Ramos (cell line): ENCODE data around the gene MFSD2B.
"Not testable (repeated sequence)": the region's sequence is repeated elsewhere in the genome, so short reads cannot be mapped to it uniquely, and the experiment has no call there.

Experiments
- in situ Hi-C: fragments of 300-500 bp; cut with MboI; formaldehyde crosslinking; loops from one replicate; pipeline ENCODE4 v1.14.3; 2022; ENCODE audit warnings: low sequenced_read_pairs; ENCODE audit not compliant: unreplicated experiment

MFSD2B gene, protein sequence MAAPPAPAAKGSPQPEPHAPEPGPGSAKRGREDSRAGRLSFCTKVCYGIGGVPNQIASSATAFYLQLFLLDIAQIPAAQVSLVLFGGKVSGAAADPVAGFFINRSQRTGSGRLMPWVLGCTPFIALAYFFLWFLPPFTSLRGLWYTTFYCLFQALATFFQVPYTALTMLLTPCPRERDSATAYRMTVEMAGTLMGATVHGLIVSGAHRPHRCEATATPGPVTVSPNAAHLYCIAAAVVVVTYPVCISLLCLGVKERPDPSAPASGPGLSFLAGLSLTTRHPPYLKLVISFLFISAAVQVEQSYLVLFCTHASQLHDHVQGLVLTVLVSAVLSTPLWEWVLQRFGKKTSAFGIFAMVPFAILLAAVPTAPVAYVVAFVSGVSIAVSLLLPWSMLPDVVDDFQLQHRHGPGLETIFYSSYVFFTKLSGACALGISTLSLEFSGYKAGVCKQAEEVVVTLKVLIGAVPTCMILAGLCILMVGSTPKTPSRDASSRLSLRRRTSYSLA

DNA sequence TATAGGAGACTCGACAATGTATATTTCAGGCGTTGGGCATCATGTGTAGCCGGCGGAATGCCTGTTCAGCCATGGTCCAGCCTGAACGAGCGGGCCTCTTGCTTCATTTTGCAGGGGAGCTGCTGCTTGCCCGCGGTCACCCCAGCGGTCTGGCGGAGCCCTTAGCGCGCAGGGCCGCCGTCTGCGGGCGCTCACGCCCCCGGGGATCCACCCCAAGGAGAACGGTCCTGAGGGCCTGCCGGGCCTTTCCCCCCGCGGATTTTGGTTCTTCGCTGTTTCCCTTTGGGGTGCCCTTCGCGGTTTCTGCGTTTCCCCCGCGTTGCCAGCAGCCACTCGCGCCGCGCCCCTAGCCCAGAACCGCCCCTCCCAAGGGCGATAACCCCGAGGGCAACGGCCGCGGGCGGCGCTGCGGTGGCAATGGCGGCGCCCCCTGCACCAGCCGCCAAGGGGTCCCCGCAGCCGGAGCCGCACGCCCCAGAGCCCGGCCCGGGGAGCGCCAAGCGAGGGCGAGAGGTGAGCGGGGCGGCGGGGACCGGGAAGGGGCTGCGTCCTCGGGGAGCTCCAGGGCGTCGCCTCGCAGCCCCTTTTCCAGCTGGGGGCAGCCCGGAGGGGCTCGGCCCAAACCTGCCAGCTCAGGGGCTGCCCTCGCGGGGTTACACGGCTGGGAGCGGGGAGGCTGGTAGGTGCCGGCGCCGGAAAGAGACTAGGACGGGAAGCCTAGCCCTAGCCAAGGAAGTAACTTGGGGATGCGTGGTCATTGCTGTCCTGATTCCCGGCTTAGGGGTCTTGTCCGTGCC is at the start of gene MFSD2B:
MFSD2B (plus strand) TSS at position 406 of the 797 bp plus-strand sequence; CDS start at position 418, 12 bp downstream.
- in situ Hi-C loops = no loop called here

DNA sequence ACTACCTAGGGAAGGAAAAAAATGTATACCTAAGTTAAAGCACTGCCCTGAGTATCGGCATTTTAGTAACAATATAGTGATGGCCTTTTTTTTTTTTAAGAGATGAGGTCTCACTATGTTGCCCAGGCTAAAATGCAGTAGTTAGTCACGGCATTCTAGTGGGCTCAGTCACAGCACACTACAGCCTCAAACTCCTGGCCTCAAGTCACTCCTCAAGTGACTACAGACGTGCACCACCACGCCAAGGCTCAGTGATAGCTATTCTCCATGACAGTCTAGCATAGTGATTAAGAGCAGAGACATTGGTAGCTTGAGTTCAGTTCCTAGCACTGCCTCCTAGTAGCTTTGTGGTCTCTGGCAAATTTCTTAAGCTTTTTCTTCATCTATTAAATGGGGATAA is 42.0 kb upstream of the MFSD2B start:
- in situ Hi-C loops = no loop called here

DNA sequence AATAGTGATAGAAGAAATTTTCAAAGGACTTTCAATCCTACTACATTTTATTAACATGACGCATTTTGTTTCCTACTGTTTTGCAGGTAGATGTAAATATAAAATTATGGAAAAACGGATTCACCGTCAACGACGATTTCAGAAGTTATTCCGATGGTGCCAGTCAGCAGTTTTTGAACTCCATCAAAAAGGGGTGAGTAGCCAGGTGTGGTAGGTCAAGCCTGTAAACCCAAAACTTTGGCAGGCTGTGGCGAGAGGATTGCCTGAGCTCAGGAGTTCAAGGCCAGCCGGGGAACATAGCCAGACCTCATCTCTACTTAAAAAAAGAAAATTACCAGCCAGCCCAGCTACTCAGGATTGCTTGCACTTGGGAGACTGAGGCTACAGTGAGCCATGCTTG is 33.0 kb upstream of the MFSD2B start:
- in situ Hi-C loops = no loop called here

DNA sequence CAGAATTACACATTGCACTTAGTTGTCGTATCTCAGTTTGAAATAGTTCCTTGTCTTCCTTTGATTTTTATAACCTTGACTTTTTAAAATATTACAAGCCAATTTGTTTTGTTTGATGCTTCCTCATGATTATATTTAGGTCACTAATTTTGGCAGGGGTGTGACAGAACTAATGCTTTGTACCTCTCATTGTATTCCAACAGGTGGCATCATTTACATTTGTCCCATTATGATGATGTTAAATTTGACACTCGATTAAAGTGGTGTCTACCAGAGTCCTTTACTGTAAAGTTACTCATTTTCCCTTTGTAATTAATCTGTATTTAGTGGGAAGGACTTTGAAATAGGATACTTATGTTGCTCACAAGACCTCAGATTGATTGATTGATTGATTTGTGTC is 21.5 kb upstream of the MFSD2B start:
- in situ Hi-C loops = no loop called here

DNA sequence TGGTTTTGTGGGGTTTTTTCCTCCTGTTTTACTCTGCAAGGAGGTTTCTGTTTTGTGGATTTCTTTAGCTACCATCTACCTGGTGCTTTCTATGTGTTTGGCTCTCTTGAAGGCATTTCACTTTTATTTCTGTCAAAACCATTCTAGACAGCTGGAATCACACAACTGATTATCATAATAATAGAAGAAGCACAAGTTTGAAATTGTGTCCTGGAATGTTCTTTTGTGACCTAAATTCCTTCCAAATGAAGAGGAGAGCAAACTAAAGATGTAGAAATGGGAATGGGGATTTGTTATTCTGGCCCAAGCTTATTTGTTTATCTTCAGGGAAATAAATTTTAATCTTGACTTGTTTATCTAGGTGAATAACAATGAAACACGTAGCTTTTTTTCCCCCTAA is 17.0 kb upstream of the MFSD2B start:
- in situ Hi-C loops = no loop called here

DNA sequence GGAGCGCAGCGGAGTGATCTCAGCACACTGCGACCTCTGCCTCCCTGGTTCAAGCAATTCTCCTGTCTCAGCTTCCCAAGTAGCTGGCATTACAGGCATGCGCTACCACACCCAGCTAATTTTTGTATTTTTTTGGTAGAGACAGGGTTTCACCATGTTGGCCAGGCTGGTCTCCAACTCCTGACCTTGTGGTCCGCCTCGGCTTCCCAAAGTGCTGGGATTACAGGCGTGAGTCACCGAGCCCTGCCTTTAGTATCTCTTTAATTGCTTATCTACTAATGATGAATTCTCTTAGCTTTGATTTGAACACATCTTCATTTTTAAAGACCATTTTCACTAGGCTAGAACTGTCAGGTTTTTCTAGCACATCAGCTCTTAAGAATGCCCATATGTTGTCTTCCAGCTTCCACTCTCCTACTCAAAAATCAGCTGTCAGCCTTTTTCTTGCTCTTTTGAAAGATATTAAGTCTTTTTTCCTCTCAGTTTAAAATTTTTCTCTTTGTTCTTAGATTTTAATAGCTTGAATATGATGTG is 16.1 kb upstream of the MFSD2B start:
- in situ Hi-C loops = no loop called here

DNA sequence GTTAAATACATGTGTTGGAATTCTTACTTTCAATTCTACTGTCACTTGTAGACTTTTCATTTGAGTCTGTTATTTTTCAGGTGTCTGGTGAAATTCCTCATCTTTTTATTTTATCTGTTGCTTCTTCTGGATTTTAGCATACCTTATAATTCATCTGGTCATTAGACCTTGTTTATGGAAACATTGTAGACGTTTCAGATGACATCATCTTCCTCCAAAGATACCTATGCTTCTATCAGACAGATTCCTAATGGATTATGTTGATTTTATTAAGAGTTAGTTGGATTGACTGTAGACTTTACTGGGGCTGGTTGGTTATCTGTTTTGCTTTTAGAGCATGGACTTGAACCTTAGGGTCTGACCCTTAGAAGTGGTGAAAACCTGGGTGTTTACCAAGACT is 15.3 kb upstream of the MFSD2B start:
- in situ Hi-C loops = no loop called here

DNA sequence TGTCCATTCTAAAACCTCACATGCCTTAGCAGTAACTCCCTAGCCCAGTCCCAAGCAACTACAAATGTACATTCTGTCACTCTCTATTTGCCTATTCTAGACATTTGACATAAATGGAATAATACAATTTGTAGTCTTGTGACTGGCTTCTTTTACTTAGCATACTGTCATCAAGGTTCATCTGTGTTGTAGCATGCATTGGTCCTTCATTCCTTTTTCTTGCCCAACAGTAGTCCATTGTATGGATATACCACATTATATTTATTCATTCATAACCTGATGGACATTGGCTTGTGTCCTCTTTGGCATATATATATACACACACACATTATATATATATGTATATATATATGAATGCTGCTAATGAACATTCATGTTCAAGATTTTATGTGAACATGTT is 2.2 kb upstream of the MFSD2B start:
- in situ Hi-C loops = no loop called here

DNA sequence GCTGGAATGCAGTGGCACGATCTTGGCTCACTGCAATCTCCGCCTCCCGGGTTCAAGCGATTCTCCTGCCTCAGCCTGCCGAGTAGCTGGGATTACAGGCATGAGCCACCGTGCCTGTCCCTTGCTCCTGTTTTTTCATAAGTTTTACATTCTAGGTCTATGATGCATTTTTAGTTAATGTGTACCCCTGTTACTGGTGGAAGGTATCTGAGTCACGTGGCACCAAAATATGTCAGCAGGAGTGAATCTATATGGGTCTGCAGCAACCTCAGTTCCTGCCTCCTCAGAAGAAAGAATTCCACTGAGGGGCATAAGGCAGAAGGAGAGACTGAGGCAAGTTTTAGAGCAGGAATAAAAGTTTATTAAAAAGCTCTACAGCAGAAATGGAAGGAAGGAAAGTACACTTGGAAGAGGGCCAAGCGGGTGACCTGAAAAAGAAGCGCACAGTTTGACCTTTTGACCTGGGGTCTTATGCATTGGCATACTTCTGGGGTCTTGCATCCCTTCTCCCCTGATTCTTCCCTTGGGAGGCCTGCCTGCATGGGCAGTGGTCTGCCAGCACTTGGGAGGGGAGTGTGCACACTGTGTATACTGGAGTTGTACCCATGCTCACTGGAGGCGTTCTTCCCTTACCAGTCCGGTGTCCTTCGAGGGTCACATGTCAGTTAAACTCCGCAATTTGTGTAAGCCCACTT is 1.1 kb upstream of the MFSD2B start:
- in situ Hi-C loops = no loop called here

DNA sequence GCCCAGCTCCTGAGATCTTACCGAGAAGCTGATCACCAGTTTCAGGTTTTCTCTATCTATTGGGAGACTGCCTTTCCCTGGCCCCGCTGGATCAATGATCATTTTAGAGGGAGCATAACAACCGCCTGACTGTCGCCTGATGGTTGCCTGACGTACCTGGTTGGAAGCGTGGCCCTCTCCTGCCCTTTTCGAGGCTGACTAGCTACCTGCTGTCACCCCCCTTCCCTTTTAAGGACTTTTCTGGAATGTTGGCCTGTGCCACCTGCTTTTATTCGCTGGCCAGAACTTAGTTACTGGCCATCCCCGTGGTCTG is 562 bp upstream of the MFSD2B start:
- in situ Hi-C loops = no loop called here

DNA sequence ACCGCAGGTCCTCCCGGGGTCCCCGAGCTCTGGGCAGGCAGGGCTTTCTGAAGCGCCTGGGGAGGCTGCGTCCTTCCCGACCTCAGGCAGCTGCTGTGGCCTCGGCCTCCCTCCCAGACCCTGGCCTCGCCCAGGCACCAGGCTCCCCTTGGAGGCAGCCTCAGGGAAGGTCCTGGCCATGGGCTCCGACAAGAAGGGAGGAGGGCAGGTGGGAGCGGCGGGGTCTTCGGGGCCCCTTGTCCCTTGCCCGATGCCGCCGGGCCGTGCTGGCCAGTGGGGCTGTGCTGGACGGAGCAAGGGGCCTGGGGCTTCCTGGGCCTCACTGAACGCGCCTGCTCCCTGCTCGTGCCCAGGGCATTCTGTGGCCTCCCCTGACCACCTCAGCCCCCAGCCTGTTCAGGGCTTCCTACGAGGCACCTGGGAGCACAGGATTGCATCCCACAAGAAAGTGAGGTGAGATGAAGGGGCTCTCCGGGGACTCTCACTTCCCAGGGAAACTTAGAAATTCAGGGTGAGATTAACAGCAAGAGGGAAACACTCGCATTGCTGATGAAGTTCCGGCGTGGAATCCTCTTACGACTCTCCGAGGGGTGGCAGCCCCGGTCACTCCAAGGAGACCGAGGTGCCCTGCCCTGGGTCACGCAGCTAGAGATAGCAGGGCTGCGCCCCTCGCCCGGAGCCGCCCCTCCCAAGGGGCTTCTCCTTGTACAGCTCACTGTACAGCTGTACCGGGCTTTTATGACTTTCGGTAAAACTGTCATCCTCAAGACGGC is 778 bp downstream of the MFSD2B start:
- in situ Hi-C loops = no loop called here

DNA sequence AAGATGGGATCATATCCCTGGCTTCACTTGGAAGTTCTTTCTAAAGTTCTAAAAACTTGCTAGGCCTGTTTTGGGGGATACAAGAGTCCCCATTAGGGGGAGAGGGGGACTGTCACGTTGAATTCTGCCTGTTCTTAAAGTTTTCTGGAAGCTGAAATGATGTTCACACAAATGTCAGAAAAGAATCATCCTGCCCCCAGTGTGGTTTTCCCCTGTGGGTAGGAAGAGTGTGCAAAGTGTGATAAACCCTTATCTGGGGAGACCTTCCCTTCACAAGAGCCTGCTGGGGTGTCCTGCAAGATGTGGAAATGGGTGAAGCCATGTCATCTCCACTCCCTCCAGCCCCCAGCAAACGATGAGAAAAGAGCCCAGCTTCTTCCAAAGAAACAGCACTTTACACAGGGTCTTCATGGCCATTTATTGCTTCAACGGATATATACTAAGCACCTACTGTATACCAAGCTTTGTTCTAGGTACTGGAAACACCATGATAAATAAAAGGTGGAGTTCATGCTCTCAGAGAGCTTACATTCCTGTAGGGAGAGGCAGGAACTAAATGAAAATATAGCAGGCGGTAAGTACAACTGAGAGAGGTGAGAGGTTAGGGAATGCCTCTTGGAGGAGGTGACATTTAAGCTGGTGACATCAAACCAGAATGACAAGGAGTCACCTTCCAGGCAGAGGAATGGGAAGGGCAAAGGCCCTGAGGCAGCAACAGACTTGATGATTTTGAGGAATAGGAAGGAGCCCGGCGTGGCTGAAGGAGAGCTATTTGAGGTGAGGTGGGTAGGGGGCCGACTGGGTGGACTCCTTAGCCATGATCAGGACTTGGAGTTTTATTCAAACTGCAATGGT is 1.6 kb downstream of the MFSD2B start:
- in situ Hi-C loops = no loop called here

DNA sequence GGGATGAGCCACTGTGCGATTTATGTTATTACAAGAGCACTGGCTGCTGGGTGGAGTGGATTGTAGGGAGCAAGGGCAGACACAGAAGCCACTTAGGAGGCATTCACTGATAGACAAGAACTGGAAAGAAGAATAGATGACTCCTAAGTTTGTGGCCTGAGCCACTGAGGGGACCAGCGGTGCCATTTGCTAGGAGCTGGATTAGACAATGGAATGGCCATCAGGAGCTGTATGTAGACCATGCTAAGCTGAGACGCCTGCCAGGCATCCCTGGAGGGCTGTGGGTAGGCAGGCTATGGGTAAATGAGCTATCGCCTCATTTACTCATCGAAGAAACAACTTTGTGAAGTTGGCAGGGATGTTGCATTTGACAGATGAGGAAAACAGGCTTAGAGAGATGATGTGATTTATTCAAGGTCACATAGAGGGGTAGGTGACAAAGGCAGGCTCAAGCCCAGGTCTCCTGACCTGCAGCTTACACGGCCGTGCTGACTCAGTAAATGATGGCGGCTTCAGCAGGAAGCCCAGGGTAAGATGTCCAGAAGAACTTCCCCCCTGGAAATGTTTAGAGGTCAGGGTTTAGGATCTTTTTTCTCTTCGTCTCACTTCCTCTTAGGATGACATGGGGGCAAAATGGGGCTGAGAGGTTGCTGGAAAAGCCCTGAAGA is 2.8 kb downstream of the MFSD2B start:
- in situ Hi-C loops = no loop called here

DNA sequence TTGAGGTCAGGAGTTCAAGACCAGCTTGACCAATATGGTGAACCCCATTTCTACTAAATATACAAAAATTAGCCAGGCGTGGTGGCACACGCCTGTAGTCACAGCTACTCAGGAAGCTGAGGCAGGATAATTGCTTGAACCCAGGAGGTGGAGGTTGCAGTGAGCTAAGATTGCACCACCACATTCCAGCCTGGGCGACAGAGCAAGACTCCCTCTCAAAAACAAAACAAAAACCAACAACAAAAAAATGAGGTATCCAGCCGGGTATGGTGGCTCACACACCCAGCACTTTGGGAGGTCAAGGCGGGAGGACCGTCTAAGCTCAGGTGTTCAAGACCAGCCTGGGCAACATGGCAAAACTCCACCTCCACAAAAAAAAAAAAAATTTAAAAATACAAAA is 5.0 kb downstream of the MFSD2B start:
- in situ Hi-C loops = not testable (repeated sequence)

DNA sequence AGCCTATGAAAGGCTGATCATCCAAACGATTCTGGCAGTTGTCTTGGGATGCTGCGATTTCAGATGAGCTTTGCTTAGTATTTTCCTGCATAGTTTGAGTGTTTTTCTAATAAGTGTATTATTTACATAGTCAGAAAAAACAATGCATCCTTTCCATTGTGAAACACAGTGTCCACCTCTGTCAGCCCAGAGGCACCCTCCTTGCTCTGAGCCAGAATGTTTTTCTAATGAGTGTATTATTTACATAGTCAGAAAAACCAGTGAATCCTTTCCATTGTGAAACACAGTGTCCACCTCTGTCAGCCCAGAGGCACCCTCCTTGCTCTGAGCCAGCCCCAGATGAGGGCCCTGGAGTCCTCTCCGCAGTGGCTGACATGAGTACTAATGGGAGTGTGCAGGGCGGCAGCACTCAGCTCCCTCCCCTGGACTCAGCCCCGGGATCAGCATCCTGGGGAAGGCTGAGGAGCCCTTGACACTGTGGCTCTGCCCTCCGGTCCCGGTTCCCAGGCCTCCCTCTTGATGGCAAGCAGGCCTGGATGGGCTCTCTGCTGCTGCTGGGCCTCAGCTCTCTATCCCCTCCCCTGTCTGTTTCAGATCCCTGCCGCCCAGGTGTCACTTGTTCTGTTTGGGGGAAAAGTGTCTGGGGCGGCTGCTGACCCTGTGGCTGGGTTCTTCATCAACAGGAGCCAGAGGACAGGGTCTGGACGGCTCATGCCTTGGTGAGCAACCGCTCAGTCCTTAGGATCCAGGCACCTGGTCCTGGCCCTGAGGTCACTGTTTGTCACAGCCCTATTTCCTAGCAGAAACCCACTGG is 5.9 kb downstream of the MFSD2B start:
- in situ Hi-C loops = no loop called here

DNA sequence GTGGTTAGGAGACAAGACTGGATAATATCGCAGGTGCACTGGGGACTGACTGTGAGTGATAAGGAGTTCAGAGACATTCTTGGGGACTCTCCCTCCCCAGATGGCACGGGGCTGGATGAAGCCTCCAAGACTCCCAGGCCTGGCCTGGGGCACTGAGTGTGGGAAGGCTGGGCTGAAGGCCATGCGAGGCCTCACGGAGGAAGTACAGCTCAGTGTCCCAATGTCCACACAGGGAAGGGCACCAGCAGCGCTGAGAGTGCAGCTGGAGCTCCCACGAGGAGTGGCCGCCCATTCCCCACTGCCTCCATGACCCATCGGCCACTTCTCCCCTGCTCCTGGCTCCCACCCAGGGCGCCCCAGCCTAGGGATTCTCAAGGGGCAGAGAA is 6.5 kb downstream of the MFSD2B start:
- in situ Hi-C loops = no loop called here

DNA sequence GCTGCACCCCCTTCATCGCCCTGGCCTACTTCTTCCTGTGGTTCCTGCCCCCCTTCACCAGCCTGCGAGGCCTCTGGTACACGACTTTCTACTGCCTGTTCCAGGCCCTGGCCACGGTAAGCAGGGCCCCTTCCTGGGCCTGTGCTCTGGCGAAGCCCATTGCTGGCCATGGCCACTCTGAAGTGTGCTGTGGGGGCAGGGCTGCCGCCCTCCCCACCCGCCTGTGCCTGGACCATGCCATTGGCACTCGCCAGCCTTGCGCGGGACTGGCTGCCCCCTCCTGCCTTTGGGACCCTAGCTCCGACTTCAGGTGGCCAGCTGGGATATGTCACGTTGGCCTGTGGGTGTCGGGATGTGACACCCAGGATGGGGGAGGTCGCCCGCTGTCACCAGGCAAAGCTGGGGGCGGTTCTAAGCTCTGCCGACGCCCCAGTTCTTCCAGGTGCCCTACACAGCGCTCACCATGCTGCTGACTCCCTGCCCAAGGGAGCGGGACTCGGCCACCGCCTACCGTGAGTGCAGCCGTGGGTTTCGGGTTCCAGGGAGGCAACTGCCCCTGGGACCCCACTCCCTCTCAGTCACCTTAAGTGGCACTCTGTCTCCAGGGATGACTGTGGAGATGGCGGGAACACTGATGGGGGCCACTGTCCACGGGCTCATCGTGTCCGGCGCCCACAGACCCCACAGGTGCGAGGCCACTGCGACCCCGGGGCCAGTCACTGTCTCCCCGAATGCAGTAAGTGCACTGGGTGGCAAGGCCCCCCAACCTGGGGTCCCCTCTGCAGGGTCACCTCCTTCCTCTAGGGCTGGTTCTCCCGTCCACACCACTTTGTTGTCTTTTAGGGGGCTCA is 7.2 kb downstream of the MFSD2B start:
- in situ Hi-C loops = no loop called here
